Measurements from ENCODE around the gene FUT4.
"Not testable (repeated sequence)": the region's sequence is repeated elsewhere in the genome, so short reads cannot be mapped to it uniquely, and the experiment has no call there.

Gene FUT4

DNA sequence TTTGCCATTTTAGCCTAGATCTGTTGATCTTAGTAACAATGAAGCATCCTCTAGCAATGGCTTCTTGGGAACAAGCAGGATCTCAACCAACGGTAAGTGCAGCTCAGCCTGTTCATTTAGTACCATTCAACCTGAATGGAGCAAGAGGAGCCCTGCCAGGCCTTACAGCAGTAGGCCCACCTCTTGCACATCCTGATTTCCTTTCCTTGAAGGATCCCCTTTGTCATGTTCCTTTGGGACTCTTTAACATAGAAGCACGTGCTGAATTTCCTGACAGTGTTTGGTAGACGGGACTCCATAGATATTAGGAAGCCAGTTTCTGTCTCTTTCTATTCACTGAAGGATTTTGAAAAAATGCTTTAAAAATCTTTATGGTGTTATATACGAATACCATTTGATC, 25.0 kb downstream of the FUT4 start:
- no peak for DNase-seq

DNA sequence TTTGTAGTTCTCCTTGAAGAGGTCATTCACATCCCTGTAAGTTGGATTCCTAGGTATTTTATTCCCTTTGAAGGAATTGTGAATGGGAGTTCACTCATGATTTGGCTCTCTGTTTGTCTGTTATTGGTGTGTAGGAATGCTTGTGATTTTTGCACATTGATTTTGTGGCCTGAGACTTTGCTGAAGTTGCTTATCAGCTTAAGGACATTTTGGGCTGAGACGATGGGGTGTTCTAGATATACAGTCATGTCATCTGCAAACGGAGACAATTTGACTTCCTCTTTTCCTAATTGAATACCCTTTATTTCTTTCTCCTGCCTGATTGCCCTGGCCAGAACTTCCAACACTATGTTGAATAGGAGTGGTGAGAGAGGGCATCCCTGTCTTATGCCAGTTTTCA, 29.3 kb downstream of the FUT4 start:
- DNase-seq: not testable (repeated sequence)

DNA sequence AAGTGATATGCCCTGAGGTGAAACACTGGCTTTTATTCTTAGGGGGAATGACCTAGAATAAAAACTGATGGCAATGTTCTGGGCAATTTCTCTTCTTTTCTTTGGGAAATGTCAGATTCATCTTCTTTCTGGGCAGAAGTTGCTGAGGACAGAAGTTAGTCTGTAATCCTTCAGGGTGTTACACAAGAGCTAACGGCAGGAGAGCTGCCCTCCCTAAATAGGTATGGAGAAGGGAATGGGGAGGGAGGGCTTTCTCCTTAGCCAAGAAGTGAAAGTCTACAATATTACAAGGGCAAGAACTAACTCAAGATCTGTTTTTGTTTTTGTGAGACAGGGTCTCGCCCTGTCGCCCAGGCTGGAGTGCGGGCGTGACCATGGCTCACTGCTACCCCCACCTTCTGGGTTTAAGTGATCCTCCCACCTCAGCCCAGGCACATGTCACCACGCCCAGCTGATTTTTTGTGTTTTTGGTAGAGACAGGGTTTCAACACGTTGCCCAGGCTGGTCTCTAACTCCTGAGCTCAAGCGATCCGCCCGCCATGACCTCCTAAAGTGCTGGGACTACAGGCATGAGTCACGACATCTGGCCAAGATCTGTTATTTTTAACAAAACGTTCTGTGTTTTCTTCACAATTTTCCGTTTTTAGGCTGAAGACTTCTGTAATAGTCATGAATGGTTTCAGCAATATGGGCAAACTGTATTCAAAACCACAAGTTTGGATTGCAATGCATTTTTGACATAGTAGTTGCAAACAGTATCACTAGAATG, 30.7 kb downstream of the FUT4 start:
- peak; percentile 78 for DNase-seq

DNA sequence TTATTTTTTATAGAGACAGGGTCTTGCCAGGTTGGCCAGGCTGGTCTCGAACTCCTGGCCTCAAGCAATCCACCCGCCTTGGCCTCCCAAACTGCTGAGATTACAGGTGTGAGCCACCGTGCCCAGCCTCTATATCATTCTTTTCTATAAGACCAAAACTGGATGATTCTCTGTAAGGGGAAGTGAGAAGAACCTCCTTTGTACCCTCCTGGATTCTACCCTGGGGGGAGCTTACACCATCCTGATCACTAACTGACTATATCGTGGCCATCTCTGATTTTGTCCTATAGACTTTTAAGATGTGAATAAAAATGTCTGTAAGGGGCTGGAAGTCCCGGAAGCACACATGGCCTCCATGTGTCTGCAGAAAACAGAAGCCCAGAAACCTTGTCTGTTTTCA, 32.6 kb downstream of the FUT4 start:
- DNase-seq: no peak

DNA sequence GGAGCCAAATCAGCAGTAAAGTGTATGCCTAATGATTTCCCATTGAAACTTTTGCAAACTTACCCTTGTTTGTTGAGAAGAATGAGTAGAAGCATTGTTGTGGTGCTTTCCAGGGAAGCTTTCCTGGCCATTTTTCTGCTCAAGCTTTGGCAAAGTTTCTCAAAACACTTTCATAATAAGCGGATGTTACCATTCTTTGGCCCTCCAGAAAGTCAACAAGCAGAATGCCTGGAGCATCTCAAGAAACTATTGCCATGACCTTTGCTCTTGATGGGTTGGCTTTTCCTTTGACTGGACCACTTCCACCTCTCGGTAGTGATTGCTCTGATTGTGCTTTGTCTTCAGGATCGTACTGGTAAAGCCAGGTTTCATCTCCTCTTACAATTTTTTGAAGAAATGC, 34.1 kb downstream of the FUT4 start:
- no peak for DNase-seq

DNA sequence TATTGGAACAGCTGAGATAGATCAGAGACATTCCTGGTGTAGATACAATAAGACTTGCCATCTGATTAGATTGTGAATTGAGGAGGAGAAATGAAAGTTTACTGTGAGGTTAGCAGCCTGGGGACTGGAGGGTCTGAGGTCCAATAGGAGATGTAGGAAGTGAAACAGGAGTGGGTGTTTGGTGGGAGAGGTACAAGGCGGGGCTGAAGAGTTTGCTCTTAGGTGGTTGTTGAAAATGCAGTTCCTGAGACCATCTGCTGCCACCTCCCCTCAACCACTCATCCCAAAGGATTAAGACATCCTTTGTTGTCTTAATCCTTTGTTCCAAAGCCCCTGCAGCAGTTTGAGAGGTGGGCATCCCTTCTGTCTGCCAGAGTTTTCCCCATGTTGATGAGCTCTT, 38.2 kb downstream of the FUT4 start:
- no peak for DNase-seq

DNA sequence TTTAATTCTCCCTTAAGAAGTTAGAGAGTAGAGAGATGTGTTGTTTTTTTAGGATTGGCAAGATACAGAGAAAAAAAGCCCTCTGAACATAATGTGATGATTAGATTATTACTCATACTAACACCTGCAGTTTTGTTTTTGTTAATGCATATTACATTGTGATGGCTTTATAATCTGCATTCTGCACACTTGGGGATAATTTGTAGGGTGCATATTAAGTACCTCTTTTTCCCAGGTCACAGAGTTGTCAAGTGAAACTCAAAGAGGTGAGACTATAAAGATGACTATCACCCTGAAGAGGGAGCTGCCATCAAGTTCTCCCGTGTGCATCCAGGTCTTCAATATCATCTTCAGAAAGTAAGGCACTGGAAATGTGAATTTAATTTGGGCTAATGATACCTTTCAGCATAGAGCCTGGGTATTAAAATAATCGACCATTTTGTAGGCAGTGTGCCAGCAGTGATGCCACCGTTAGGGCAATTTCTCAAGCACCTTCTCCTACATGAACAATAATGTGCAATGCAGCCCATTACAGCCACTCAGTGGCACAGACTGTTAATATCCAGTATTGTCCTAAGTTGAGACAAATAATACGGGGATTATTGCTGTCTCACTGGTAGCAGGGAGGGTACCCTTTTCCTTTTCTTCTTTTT, 39.6 kb downstream of the FUT4 start:
- DNase-seq: peak; percentile 4

DNA sequence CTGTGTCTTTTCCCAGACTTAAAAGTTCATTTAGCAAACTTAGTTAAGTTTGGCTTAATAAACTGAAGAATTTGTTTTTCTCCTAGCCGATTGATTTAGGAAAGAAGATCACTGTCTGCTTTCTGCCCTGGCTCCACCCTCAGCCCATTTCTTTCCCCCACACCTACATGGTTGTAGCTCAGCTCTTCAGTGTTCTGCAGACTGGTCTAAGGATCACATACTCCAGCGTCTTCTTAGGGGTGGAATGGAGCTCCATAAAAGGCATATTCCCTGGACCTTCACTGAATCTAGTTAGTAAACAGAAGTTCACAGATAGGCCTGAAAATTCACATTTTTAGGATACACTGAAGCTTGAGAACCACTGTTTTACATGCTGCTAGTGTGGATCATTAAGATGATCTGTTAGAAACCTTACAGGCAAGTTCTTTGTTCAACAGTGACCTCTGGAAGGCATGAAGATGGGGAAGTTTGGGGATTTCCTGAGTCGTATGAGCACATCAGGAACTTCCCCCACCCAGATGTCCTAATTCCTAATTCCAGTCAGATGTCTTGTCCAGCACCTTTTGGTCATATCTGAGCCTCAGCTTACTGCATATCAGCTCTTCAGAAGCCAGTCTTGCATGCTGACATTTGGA, 40.3 kb downstream of the FUT4 start:
- DNase-seq: peak; percentile 47

DNA sequence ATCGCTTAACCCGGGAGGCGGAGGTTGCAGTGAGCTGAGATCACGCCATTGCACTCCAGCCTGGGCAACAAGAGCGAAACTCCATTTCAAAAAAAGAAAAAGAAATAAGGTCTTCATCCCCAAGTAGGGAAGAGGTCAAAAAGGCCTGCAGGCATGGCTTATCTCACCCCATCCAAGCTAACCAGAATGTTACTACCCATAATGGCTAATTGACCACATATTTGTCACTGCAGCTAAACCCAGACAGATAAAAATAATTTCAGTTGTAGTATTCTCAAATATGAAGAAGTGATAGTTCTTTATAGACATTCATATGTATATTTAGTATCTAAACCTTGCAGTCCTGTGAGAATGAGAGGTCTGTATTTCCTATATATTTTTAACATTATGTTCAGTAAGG, 41.3 kb downstream of the FUT4 start:
- no peak for DNase-seq

DNA sequence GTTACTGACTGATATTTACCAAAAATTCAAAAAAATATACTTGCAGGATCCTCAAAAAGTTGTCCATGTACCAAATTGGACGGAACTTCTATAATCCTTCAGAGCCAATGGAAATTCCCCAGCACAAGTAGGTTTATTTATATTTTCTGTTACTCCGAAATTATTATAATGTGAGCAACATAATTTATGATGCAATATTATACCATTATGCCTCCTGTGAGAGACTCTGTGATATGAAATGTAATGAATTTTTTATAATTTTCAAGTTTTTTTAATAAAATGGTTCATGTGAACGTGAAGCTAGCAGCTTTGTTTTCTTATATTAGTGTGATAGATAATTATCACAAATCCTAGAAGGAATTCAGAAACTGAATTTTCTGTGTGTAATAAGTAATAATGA, 41.7 kb downstream of the FUT4 start:
- no peak for DNase-seq

DNA sequence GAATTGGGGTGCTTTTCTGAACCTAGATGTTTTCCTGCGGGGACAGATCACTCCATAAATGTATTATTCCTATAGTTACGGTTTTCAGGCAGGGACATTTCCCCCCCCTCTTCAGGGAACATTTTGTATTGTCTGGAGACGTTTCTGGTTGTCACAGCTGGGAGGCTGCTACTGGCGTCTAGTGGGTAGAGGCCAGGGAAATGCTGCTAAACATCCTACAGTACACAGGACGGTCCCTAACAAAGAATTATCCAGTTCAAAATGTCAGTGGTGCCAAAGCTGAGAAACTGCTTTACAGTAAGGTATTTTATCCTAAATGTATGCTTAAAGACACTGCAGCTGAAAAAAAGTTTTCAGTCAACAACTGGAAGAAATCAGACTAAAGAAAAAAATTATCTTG, 42.8 kb downstream of the FUT4 start:
- no peak for DNase-seq

DNA sequence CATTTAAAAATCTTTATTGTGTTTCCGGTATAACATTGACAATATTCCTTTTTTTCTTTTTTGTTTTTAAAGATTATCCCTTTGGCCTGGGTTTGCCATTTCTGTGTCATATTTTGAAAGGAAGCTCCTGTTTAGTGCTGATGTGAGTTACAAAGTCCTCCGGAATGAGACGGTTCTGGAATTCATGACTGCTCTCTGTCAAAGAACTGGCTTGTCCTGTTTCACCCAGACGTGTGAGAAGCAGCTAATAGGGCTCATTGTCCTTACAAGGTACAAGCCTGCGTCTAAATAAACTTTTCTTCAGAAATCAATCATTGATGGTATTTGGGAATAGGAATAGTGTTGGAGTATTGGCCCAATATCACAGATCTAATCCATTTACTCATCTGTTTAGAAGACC, 43.3 kb downstream of the FUT4 start:
- DNase-seq: no peak

DNA sequence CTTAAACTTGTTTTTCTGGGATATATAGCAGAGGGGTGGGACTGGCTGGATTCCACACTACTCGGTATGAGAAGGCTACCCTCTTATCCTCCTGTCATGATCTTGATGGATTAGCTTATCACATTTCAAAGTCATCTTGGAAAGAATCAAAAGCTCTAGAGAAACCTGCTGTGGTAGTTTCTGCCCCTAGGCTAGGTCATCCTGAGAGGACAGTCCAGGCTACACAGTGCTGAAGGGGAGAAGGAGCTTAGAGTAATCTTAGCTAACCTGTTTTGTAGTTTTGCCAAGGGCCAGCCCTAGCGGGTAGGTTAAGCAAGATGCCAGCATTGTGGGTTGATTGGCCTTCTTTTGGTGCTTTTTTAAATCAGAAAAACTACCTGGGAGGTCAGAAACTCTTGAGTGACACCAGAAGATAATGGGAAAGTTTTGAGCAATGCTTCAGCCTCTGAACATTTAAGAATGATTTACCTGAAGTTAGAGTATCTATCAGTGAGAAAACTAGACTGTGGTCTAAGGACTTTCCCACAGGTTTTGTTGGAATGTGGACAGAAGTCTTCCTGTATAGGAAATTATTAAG, 44.7 kb downstream of the FUT4 start:
- DNase-seq: no peak

DNA sequence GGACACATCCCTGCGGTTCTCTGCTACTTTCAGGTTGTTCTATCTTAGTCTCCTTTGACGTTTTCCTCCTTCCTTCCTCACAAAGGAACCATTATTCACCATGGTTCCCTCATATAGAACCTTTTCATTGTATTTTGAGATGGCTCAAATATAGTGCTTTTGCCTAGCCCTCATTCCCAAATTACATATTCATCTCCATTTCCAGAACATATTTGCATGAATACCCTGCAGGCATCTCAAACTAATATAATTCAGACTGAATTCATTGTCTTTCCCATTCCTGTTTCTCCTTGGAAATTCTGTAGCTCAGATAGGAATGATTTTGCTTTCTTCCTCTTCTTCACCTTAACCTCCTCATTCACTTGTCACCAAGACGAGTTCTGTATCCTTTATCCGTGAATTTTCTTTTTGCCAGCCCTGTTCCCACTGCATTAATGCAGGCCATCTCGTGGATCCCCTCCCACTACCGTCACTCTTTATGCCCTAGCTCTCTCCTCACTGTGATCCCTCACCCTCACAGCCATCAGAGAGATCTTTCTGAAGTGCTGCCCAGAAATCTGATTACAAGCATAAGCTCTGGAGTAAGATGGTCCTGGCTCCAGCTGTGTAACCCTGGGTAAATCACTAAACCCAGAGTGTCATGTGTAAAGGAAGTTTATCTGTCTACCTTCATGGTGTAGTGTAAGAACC, 46.8 kb downstream of the FUT4 start:
- DNase-seq: no peak

DNA sequence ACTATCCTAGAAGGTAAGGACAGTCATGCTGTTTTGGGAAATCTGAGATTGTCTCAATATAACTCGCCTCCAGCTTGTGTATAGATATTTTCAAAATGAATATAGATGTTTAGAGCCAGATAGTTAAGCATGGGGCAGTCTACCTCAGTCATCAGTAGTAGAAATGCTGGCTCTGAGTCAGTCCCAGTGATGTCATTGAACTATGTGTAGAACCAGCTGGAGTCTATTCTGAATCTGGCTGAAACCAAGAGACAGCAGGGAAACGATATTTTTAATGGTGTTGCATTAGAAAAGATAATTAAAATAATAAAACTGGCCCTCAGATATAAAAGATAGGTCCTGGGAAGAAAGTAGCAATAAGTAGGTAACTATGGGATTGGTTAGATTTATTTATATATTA, 49.3 kb downstream of the FUT4 start:
- no peak for DNase-seq

DNA sequence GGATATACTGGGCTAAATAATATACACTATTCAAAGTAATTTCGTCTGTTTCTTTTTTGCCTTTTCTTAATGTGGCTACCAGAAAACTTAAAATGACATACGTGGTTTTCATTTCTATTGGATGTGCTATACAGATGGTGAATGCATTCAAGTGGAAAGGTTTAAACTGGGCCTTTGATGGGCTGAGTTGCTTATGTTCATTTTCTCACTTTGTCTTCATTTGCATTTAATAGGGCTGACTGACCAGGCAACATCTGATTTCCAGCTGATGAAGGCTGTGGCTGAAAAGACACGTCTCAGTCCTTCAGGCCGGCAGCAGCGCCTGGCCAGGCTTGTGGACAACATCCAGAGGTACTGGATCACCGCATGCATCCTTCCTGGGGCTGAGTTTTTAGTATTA, 51.4 kb downstream of the FUT4 start:
- DNase-seq: no peak

DNA sequence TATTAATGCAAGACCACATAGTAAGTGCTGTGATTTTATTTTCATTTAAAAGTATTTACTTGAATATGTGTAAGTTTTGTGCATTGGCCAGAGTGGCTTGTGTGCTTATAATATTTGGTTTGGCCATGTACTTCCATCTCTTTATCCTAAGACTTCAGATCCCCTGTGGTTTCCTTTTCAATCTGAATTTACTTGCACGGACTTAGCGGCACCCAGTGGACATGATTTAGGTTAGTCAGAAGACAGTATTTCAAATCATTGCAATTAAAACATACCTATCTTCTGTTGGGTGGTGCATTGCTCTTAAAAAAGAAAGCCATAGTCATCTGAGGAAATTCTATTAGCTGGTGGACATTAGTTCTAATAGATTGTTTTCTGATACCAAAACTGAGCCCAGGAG, 54.2 kb downstream of the FUT4 start:
- DNase-seq: no peak
